GM19467 (cell line): Measurements from ENCODE around the gene FZD10.

Source experiments
- ATAC-seq: cut with Tn5 transposase; IDR thresholded peaks from one replicate; pipeline ENCODE4 v1.9.1; 2021; ENCODE audit warnings: mild to moderate bottlenecking, moderate library complexity; ENCODE audit not compliant: unreplicated experiment

FZD10 gene

GRCh38 chr12:130202201-130202600, 39.9 kb downstream of the FZD10 start:
- no peak for ATAC-seq

DNA sequence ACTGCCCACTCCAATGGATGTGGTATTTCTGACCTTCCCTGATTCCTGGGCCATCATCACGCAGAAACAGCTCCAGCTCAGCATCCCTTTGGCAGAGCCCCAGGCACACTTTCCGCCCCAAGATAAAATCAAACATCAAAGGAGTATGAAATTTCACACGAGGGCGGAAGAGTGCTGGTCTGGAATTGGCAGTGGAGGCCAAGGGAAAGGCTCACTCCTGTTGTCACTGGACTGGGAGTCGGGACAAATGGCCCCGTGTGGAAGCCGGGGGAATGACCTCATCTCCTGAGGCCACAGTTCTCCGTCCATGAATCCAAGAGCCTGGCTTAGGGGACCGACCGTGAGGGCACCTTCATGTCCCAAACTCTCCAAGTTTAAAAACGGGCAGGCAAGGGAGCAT, 40.9 kb downstream of the FZD10 start:
- no peak for ATAC-seq

DNA sequence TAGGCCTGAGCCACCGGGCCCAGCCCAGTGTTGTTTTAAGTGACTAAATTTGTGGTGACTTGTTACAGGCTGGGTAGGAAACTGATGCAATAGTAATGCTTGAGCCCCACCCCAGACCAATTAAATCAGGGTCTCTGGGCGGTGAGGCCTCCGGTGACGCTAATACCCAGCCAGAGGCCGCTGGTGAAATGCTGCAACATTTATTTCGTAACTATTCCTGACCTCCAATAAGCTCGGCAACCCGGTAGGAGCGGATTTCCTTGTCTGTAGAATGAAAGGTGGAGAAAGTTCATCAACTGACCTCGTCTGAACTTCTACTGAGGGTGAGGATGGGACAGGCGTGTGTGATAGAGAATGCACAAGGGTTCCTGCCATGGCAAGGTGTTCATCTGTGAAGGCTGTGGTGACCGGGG, 42.3 kb downstream of the FZD10 start:
- no peak for ATAC-seq

- ATAC-seq = no peak
Observed at GRCh38 chr12:130205495-130205894, 43.2 kb downstream of the FZD10 start.

DNA sequence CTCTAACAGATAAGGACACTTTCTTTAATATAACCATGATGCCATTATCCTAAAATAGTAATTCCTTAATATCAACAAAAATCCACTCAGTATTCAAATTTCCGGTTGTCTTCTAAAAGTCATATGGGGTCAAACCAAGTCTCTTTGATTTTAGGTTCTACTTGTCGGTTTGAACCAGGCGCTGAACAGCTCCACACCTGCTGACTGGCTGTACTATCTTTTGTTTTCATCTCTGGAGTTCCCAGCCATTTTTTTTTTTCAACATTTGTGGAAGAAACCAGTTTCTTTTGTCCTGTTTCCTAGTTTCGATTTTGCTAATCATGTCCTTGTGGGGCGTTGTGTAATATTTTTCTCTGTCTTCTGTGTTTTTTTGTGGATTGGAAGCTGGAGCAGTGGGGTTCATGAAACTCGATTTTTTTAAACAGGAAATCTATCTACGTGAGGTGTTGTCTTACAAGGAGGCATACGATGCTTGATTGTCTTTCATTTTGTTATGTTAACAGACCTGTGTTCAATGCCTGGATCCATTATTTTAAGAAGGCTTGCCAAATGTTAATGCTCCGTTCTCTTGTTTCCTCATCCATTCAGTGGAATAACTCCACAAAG, 50.2 kb downstream of the FZD10 start:
- ATAC-seq = no peak

DNA sequence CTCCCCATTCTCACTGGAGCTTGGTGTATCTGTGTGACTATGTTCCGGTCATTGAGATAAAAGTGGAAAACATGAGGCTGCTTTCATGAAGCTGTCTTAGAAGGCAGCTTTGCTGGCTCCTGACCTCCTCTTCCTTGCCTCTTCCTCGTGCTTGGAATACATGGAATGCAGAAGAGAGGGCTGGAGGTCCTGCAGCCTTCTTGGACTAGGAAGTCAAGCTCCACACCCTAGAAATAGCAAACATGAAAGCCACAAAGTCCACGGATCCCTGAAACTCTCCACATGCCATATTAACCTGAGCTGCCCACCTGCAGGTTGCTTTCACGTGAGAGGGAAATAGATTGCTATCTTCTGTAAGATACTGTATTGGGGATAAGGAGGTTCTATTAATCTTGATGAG, 51.0 kb downstream of the FZD10 start:
- no peak for ATAC-seq

DNA sequence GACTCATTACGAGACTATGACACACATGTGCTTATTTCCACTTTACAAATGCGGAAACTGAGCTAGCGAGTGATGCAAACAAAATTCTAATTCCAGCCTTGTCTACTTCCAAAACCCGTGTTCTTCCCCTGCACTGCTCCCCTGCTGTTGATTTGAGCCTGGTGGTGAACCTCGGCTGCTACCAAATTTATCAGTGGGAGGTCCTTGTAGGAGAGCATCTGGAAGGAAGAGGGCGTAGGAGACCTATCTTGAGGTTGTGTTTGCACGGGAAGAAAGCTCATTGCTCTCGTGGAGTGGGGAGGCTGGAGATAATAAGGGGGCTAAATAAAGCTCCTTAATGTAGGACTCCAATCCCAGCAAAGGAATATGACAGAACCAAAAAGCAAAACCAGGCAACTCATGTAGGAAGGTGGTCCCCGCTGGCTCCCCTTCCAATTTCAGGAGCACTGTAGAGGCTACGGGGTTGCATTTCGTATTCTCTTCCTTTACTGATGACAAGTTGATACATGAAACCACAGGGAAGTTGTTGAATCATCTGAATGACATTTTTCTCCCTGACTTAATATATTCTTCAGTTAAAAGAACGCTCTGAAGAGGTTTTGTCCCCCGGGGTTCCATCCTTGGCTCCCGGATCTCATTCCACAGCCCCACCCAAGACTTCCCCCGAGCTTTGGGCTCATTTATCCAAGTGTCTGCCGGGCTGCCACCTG, 52.6 kb downstream of the FZD10 start:
- ATAC-seq = no peak
